T-helper 2 cell treated with Interferon-gamma antibody and Interleukin-4, amounts not matched to agents 5 μg/mL and 100 μg/mL, for 36 hours (primary cell): ENCODE data around the gene RNF128.
"Not testable (repeated sequence)": the region's sequence is repeated elsewhere in the genome, so short reads cannot be mapped to it uniquely, and the experiment has no call there.

Experiments used
- DNase-seq: peaks from one replicate; pipeline ENCODE4 v3.0.0; 2021; ENCODE audit warnings: low spot score
- H3K27ac Mint-ChIP-seq: one replicate; pipeline ENCODE4 v1.8.0; 2021; ENCODE audit warnings: mild to moderate bottlenecking, mixed read lengths
- H3K27me3 Mint-ChIP-seq: one replicate; pipeline ENCODE4 v1.8.0; 2021; ENCODE audit warnings: low read depth, mixed read lengths
- H3K36me3 Mint-ChIP-seq: one replicate; pipeline ENCODE4 v1.8.0; 2021; ENCODE audit warnings: low read depth, mixed read lengths
- H3K4me1 Mint-ChIP-seq: one replicate; pipeline ENCODE4 v1.8.0; 2021; ENCODE audit warnings: low read depth, mixed read lengths
- H3K4me3 Mint-ChIP-seq: one replicate; pipeline ENCODE4 v1.8.0; 2022; ENCODE audit warnings: mild to moderate bottlenecking, moderate library complexity, mixed read lengths
- H3K9me3 Mint-ChIP-seq: one replicate; pipeline ENCODE4 v1.8.0; 2021; ENCODE audit warnings: mixed read lengths

RNF128 gene

GRCh38 chrX:106725931-106726330, 570 bp upstream of the RNF128 start:
- no peak for DNase-seq
- Mint-ChIP-seq H3K9me3 (no peaks in the 10 kb centered on the region), H3K4me1 (no peaks in the 10 kb centered on the region), H3K4me3 (peak overlapping the region; percentile 49), H3K36me3 (no peaks in the 10 kb centered on the region), H3K27me3 (peaks cover 51% of the 10 kb centered on the region), H3K27ac (no peak overlapping the region)

GRCh38 chrX:106728337-106728736, 1.8 kb downstream of the RNF128 start:
- DNase-seq: no peak
- no peak overlapping the region for H3K27ac Mint-ChIP-seq
- H3K27me3 Mint-ChIP-seq: peaks cover 51% of the 10 kb centered on the region
- H3K36me3 Mint-ChIP-seq: no peaks in the 10 kb centered on the region
- no peaks in the 10 kb centered on the region for H3K4me1 Mint-ChIP-seq
- no peaks in the 10 kb centered on the region for H3K9me3 Mint-ChIP-seq
- H3K4me3 Mint-ChIP-seq: no peak overlapping the region

GRCh38 chrX:106730401-106730800, 3.9 kb downstream of the RNF128 start:
- Mint-ChIP-seq H3K9me3 (no peaks in the 10 kb centered on the region), H3K36me3 (no peaks in the 10 kb centered on the region), H3K27ac (no peak overlapping the region), H3K4me1 (no peaks in the 10 kb centered on the region), H3K27me3 (peaks cover 35% of the 10 kb centered on the region), H3K4me3 (no peak overlapping the region)
- DNase-seq: no peak

- Mint-ChIP-seq H3K4me1 (no peaks in the 10 kb centered on the region), H3K36me3 (no peaks in the 10 kb centered on the region), H3K27me3 (peaks cover 24% of the 10 kb centered on the region), H3K4me3 (no peak overlapping the region), H3K9me3 (no peaks in the 10 kb centered on the region), H3K27ac (no peak overlapping the region)
- DNase-seq: no peak
Measured at GRCh38 chrX:106731590-106731989, 5.1 kb downstream of the RNF128 start.

DNA sequence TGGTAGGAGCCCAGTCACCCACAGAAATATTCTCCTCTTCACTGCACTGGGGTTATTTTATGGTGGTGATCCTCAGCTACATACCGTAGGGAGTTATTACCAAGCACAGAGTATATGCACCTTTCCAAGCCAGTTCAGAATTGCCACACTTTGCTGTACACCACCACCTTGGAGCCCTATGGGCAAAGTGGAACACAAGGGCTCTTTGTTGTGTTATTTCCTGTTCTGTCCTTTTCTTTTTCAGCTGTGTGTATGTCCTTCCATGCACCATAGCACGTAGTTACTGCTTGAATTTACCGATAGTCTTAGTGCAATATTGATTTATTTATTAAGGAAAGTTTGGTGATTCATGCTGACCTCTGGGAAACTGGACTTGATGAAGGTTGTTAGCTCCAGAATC, 8.3 kb downstream of the RNF128 start:
- no peak overlapping the region for H3K4me3 Mint-ChIP-seq
- no peaks in the 10 kb centered on the region for H3K4me1 Mint-ChIP-seq
- no peaks in the 10 kb centered on the region for H3K36me3 Mint-ChIP-seq
- H3K27me3 Mint-ChIP-seq: peaks cover 3% of the 10 kb centered on the region
- H3K9me3 Mint-ChIP-seq: no peaks in the 10 kb centered on the region
- no peak overlapping the region for H3K27ac Mint-ChIP-seq
- DNase-seq: no peak

- no peaks in the 10 kb centered on the region for H3K36me3 Mint-ChIP-seq
- H3K4me3 Mint-ChIP-seq: no peak overlapping the region
- H3K27ac Mint-ChIP-seq: no peak overlapping the region
- H3K27me3 Mint-ChIP-seq: no peaks in the 10 kb centered on the region
- DNase-seq: no peak
- no peaks in the 10 kb centered on the region for H3K9me3 Mint-ChIP-seq
- H3K4me1 Mint-ChIP-seq: no peaks in the 10 kb centered on the region
Measured at GRCh38 chrX:106740193-106740780, 13.8 kb downstream of the RNF128 start.

GRCh38 chrX:106742193-106742592, 15.7 kb downstream of the RNF128 start:
- Mint-ChIP-seq H3K36me3 (no peaks in the 10 kb centered on the region), H3K4me1 (no peaks in the 10 kb centered on the region), H3K9me3 (no peaks in the 10 kb centered on the region), H3K4me3 (no peak overlapping the region), H3K27me3 (no peaks in the 10 kb centered on the region), H3K27ac (no peak overlapping the region)
- DNase-seq: no peak

GRCh38 chrX:106742805-106743204, 16.3 kb downstream of the RNF128 start:
- H3K4me1 Mint-ChIP-seq: no peaks in the 10 kb centered on the region
- H3K4me3 Mint-ChIP-seq: no peak overlapping the region
- no peak overlapping the region for H3K27ac Mint-ChIP-seq
- no peak for DNase-seq
- no peaks in the 10 kb centered on the region for H3K9me3 Mint-ChIP-seq
- no peaks in the 10 kb centered on the region for H3K27me3 Mint-ChIP-seq
- H3K36me3 Mint-ChIP-seq: no peaks in the 10 kb centered on the region

GRCh38 chrX:106748377-106748776, 21.9 kb downstream of the RNF128 start:
- no peak overlapping the region for H3K27ac Mint-ChIP-seq
- H3K4me3 Mint-ChIP-seq: no peak overlapping the region
- H3K4me1 Mint-ChIP-seq: no peaks in the 10 kb centered on the region
- no peaks in the 10 kb centered on the region for H3K27me3 Mint-ChIP-seq
- H3K9me3 Mint-ChIP-seq: no peaks in the 10 kb centered on the region
- no peak for DNase-seq
- H3K36me3 Mint-ChIP-seq: no peaks in the 10 kb centered on the region

DNA sequence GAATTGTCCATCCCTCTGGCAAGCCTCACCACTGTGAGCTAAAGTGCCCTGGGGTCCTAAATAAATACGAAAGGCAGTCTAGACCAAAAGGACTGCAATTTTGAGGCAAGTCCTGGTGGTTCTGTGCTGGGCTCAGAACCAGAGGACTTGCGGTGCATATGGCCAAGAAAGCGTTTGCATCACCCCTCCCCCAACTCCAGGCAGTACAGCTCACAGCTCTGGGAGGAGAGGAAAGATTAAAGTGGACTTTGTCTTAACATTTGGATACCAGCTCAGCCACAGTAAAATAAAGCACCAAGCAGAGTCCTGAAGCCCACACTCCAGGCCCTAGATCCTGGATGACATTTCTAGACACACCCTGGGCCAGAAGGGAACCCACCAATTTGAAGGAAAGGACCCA, 24.9 kb downstream of the RNF128 start:
- no peaks in the 10 kb centered on the region for H3K36me3 Mint-ChIP-seq
- no peaks in the 10 kb centered on the region for H3K27me3 Mint-ChIP-seq
- no peaks in the 10 kb centered on the region for H3K9me3 Mint-ChIP-seq
- no peaks in the 10 kb centered on the region for H3K4me1 Mint-ChIP-seq
- DNase-seq: no peak
- no peak overlapping the region for H3K4me3 Mint-ChIP-seq
- no peak overlapping the region for H3K27ac Mint-ChIP-seq

GRCh38 chrX:106752101-106752678, 25.7 kb downstream of the RNF128 start:
- Mint-ChIP-seq H3K27ac (no peak overlapping the region), H3K36me3 (no peaks in the 10 kb centered on the region), H3K4me1 (no peaks in the 10 kb centered on the region), H3K4me3 (no peak overlapping the region), H3K9me3 (no peaks in the 10 kb centered on the region), H3K27me3 (no peaks in the 10 kb centered on the region)
- DNase-seq: no peak

- not testable (repeated sequence) for H3K27ac Mint-ChIP-seq, H3K4me1 Mint-ChIP-seq, H3K27me3 Mint-ChIP-seq, H3K36me3 Mint-ChIP-seq, H3K4me3 Mint-ChIP-seq, H3K9me3 Mint-ChIP-seq, DNase-seq
Measured at GRCh38 chrX:106769288-106769687, 42.8 kb downstream of the RNF128 start.

DNA sequence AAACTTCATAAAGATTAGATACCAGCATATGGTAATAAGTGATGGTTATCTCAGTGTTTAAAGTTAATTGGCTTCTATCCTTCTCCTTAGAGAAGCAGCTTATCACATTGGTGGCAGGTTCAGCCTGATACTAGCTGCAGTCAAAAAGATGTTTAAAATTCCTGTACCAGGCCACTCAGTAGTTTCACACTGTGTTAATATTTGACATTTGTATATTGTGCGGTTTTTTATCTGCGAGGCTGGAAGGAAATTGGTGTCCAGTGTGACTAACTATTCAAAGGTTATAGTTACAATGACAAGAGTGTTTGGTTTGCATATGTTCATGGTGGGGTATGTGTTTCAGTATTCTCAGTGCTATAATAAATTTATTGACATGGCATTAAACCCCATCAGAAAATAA, 48.5 kb downstream of the RNF128 start:
- Mint-ChIP-seq H3K27me3 (no peaks in the 10 kb centered on the region), H3K4me3 (no peak overlapping the region), H3K9me3 (no peaks in the 10 kb centered on the region), H3K4me1 (no peaks in the 10 kb centered on the region), H3K36me3 (no peaks in the 10 kb centered on the region), H3K27ac (no peak overlapping the region)
- no peak for DNase-seq

DNA sequence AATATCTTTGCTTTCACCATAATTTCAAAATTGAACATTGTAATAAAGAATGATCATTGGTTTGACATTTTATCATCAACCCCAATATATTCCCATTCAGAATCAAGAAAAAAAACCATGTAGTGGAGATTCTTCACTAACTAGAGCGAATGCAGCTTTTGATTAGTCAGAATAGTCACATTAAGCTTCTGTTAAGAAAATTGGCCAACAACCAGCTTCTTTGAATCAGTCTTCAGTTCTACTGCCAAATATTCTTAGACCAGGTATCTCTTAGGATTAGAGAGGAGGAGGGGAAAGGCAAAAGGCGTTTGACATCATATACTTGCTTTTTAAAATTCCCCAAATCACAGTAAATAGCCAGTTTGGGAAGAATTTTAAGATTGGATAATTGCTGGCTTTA, 53.8 kb downstream of the RNF128 start:
- Mint-ChIP-seq H3K27ac (no peak overlapping the region), H3K4me3 (no peak overlapping the region), H3K27me3 (no peaks in the 10 kb centered on the region), H3K9me3 (no peaks in the 10 kb centered on the region), H3K36me3 (no peaks in the 10 kb centered on the region), H3K4me1 (no peaks in the 10 kb centered on the region)
- no peak for DNase-seq
